OCI-LY3 (cell line): Measurements from ENCODE around the gene FAM219A.

Experiments used
- EZH2phosphoT487 ChIP-seq: fragments of 200-600 bp; shearing (Covaris generic); IDR thresholded peaks from 2 replicates; pipeline ENCODE4 v1.6.1; 2018; ENCODE audit warnings: antibody characterized with exemption, mixed run types, low read depth
- TF ChIP-seq, protein P1 (sequence below): fragments of 200-600, 300-600 bp; sonication (generic); IDR thresholded peaks from 2 replicates; pipeline ENCODE4 v1.5.1; 2014; ENCODE audit warnings: antibody characterized with exemption, low read length, low read depth

GRCh38 chr9:34405719-34406118, 52.7 kb downstream of the FAM219A start:
- TF ChIP-seq, protein P1, sequence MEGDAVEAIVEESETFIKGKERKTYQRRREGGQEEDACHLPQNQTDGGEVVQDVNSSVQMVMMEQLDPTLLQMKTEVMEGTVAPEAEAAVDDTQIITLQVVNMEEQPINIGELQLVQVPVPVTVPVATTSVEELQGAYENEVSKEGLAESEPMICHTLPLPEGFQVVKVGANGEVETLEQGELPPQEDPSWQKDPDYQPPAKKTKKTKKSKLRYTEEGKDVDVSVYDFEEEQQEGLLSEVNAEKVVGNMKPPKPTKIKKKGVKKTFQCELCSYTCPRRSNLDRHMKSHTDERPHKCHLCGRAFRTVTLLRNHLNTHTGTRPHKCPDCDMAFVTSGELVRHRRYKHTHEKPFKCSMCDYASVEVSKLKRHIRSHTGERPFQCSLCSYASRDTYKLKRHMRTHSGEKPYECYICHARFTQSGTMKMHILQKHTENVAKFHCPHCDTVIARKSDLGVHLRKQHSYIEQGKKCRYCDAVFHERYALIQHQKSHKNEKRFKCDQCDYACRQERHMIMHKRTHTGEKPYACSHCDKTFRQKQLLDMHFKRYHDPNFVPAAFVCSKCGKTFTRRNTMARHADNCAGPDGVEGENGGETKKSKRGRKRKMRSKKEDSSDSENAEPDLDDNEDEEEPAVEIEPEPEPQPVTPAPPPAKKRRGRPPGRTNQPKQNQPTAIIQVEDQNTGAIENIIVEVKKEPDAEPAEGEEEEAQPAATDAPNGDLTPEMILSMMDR = no peak
- TF ChIP-seq EZH2phosphoT487 = no peak
